SJSA1 (cell line): ENCODE data around the gene F2RL2. TPM values are rescaled to one million over a fixed set of nuclear protein-coding genes. Genes with fewer than 3 reads are reported as not detected.

Experiments
- total RNA-seq: library from RNA; depleted of rRNA; stranded (reverse); fragments of >200 nt; shearing (Covaris generic); gene quantifications from 2 replicates; pipeline ENCODE4 v1.2.3, GENCODE V29; 2014; rRNA removed

F2RL2 gene
- total RNA-seq, 1 experiment from 2014 or later, result 2.0 TPM

Other genes with a start within 250 kb of the F2RL2 start
- 0.37 TPM in 1 of 2 replicates, not detected in the other for gene IQGAP2, start 220.1 kb downstream of the F2RL2 start, total RNA-seq
- 61.4 and 95.4 TPM in 2 replicates for gene F2R, start 92.7 kb upstream of the F2RL2 start, total RNA-seq
- 0.41 and 1.2 TPM in 2 replicates for gene F2RL1, start 195.6 kb upstream of the F2RL2 start, total RNA-seq
- 0.55 TPM in 1 of 2 replicates, not detected in the other for gene S100Z, start 226.6 kb upstream of the F2RL2 start, total RNA-seq